Measurements from ENCODE around the gene GAL3ST1. TPM values are rescaled to one million over a fixed set of nuclear protein-coding genes. Genes with fewer than 3 reads are reported as not detected.

Gene GAL3ST1
- total and polyA plus RNA-seq, 2 donors (not counting 1 experiment from before 2014, with no cell fraction given), result 0.06 to 0.17 TPM

DNA sequence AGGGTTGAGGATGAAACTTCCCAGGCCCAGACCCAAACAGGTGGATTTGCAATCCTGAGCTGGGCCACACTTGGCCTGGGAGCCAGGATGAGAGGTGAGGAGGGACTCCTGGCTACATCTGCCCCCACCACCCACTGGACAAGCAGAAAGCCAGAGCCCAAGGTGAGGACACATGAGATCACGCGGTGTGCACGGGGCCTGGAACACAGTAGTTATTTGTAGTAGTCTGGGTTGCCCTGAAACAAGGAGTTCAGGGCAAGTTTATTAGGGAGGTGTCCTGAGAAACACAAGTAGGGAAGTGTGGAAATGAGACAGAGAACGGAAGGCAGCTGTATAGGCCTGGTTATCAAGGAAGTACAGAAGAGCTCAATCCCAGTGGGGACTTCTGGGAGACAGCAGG, 27.3 kb downstream of the GAL3ST1 start:
- DNase-seq (ENCODE audit: low read depth in 2 of 2), result no peak
- Histone ChIP-seq H3K4me2 (ENCODE audit: extremely low read depth, insufficient read depth, low read length) (no peak overlapping the region), H3K4me3 (replicated peaks in 1 of 4; ENCODE audit: control extremely low read depth in 1 of 4, insufficient read depth in 1 of 4, low read depth in 3 of 4, low read length in 4 of 4) (no peak overlapping the region), H3K9ac (ENCODE audit: insufficient read depth, low read length) (no peak overlapping the region), H3K27ac (ENCODE audit: insufficient read depth, low read length) (no peak overlapping the region), H4K20me1 (ENCODE audit: control insufficient read depth, extremely low read depth, insufficient read depth, low read length) (no peaks in the 10 kb centered on the region), H3K79me2 (ENCODE audit: control insufficient read depth, insufficient read depth, low read length) (no peaks in the 10 kb centered on the region), H3K36me3 (ENCODE audit: control insufficient read depth, insufficient read depth, low read length) (no peaks in the 10 kb centered on the region), H3K27me3 (ENCODE audit: control insufficient read depth, insufficient read depth, low read length) (peaks cover 14% of the 10 kb centered on the region), H3K9me3 (ENCODE audit: control insufficient read depth, insufficient read depth, low read depth, low read length) (no peaks in the 10 kb centered on the region), H2AFZ (ENCODE audit: low read length) (no peak overlapping the region), H3K4me1 (ENCODE audit: control insufficient read depth, extremely low read depth, insufficient read depth, low read length) (no peaks in the 10 kb centered on the region)
- no peak for TF ChIP-seq EZH2 (IDR thresholded peaks at IDR 0.05; ENCODE audit: low read length, missing control alignments)
- TF ChIP-seq CTCF (conservative IDR thresholded peaks at IDR 0.05 in 1 of 2, IDR thresholded peaks at IDR 0.05 in 1 of 2; ENCODE audit: low read depth in 1 of 2, low read length in 2 of 2), result no peak

DNA sequence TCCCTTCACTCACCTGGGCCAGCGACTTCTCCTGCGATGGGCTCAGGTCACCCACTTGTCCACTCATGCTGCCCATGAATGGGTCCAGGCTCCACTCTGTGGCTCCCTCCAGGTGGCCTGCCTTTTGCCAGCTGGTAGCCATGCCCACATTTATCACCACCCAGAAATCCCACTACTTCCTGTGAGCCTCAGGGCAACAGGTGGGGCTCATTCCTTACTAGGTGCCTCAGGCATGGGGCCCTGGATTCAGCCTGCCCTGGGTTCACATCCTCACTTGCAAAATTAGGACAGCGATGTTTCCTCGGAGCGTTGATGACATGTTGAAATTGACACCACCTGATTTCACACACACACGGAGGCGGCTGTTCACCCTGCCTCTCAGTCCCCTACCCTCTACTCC, 27.8 kb downstream of the GAL3ST1 start, which contains the start of gene SEC14L6:
TSS of gene SEC14L6 (minus strand) at position 126 of the 400 bp plus-strand sequence. CDS start at position 67, 59 bp downstream.
- H3K4me3 ChIP-seq (replicated peaks in 1 of 4; ENCODE audit: control extremely low read depth in 1 of 4, insufficient read depth in 1 of 4, low read depth in 3 of 4, low read length in 4 of 4), result no peak within 1 kb of the TSS

DNA sequence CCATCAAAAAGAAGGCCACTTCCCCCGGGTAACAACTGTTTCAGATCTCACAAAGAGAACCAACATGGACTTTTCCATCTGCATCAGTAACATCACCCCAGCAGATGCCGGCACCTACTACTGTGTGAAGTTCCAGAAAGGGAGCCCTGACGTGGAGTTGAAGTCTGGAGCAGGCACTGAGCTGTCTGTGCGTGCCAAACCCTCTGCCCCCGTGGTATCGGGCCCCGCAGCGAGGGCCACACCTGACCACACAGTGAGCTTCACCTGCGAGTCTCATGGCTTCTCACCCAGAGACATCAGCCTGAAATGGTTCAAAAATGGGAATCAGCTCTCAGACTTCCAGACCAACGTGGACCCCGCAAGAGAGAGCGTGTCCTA, 31.7 kb downstream of the GAL3ST1 start:
- TF ChIP-seq CTCF (conservative IDR thresholded peaks at IDR 0.05 in 1 of 2, IDR thresholded peaks at IDR 0.05 in 1 of 2; ENCODE audit: low read depth in 1 of 2, low read length in 2 of 2), result no peak
- no peak for TF ChIP-seq EZH2 (IDR thresholded peaks at IDR 0.05; ENCODE audit: low read length, missing control alignments)
- DNase-seq (ENCODE audit: low read depth in 2 of 2), result no peak
- Histone ChIP-seq H3K79me2 (ENCODE audit: control insufficient read depth, insufficient read depth, low read length) (no peaks in the 10 kb centered on the region), H3K9ac (ENCODE audit: insufficient read depth, low read length) (no peak overlapping the region), H3K4me2 (ENCODE audit: extremely low read depth, insufficient read depth, low read length) (no peak overlapping the region), H2AFZ (ENCODE audit: low read length) (no peak overlapping the region), H3K27me3 (ENCODE audit: control insufficient read depth, insufficient read depth, low read length) (peaks cover 17% of the 10 kb centered on the region), H3K36me3 (ENCODE audit: control insufficient read depth, insufficient read depth, low read length) (no peaks in the 10 kb centered on the region), H4K20me1 (ENCODE audit: control insufficient read depth, extremely low read depth, insufficient read depth, low read length) (no peaks in the 10 kb centered on the region), H3K9me3 (ENCODE audit: control insufficient read depth, insufficient read depth, low read depth, low read length) (no peaks in the 10 kb centered on the region), H3K4me1 (ENCODE audit: control insufficient read depth, extremely low read depth, insufficient read depth, low read length) (no peaks in the 10 kb centered on the region), H3K27ac (ENCODE audit: insufficient read depth, low read length) (no peak overlapping the region), H3K4me3 (replicated peaks in 1 of 4; ENCODE audit: control extremely low read depth in 1 of 4, insufficient read depth in 1 of 4, low read depth in 3 of 4, low read length in 4 of 4) (no peak overlapping the region)

More for the DNA sequence above, 27.8 kb downstream of the GAL3ST1 start, which contains the start of gene SEC14L6:
- Histone ChIP-seq H3K9me3 (ENCODE audit: control insufficient read depth, insufficient read depth, low read depth, low read length) (no peaks in the 10 kb centered on the region), H3K4me1 (ENCODE audit: control insufficient read depth, extremely low read depth, insufficient read depth, low read length) (no peaks in the 10 kb centered on the region), H3K4me2 (ENCODE audit: extremely low read depth, insufficient read depth, low read length) (no peak within 1 kb of the TSS), H3K27ac (ENCODE audit: insufficient read depth, low read length) (no peak within 1 kb of the TSS), H2AFZ (ENCODE audit: low read length) (no peak within 1 kb of the TSS), H3K79me2 (ENCODE audit: control insufficient read depth, insufficient read depth, low read length) (no peaks in the 10 kb centered on the region), H4K20me1 (ENCODE audit: control insufficient read depth, extremely low read depth, insufficient read depth, low read length) (no peaks in the 10 kb centered on the region), H3K9ac (ENCODE audit: insufficient read depth, low read length) (no peak within 1 kb of the TSS), H3K36me3 (ENCODE audit: control insufficient read depth, insufficient read depth, low read length) (no peaks in the 10 kb centered on the region), H3K27me3 (ENCODE audit: control insufficient read depth, insufficient read depth, low read length) (peaks cover 17% of the 10 kb centered on the region)
- no peak for TF ChIP-seq EZH2 (IDR thresholded peaks at IDR 0.05; ENCODE audit: low read length, missing control alignments)
- no peak for TF ChIP-seq CTCF (conservative IDR thresholded peaks at IDR 0.05 in 1 of 2, IDR thresholded peaks at IDR 0.05 in 1 of 2; ENCODE audit: low read depth in 1 of 2, low read length in 2 of 2)
- no peak for DNase-seq (ENCODE audit: low read depth in 2 of 2)
